Parathyroid adenoma (tissue), 2 donors: Measurements from ENCODE around the gene RAB3IL1.

Experiments used
- H2AFZ ChIP-seq: fragments of 300-600 bp; sonication (generic); one replicate; pipeline ENCODE4 v1.7.0; 2017; ENCODE audit warnings: antibody characterized with exemption, mild to moderate bottlenecking
- H3K27ac ChIP-seq: fragments of 300-600 bp; sonication (generic); one replicate; pipeline ENCODE4 v1.7.0; 2017
- H3K27me3 ChIP-seq: fragments of 300-600 bp; sonication (generic); one replicate; pipeline ENCODE4 v1.7.0; 2017; ENCODE audit warnings: low read length; ENCODE audit not compliant: control insufficient read depth, insufficient read depth
- H3K36me3 ChIP-seq: fragments of 300-600 bp; sonication (generic); one replicate; pipeline ENCODE4 v1.7.0; 2017; ENCODE audit warnings: low read length; ENCODE audit not compliant: control insufficient read depth, insufficient read depth
- H3K4me1 ChIP-seq: fragments of 300-600 bp; sonication (generic); one replicate; pipeline ENCODE4 v1.7.0; 2017; ENCODE audit warnings: control low read depth
- H3K4me2 ChIP-seq: fragments of 300-600 bp; sonication (generic); one replicate; pipeline ENCODE4 v1.7.0; 2017; ENCODE audit warnings: low read length
- H3K4me3 ChIP-seq: fragments of 300-600 bp; sonication (generic); one replicate; pipeline ENCODE4 v1.7.0; 2017; ENCODE audit warnings: low read depth, low read length
- H3K79me2 ChIP-seq: fragments of 300-600 bp; sonication (generic); one replicate; pipeline ENCODE4 v1.7.0; 2017; ENCODE audit warnings: control low read depth
- H3K9ac ChIP-seq: fragments of 300-600 bp; sonication (generic); one replicate; pipeline ENCODE4 v1.7.0; 2017; ENCODE audit warnings: mild to moderate bottlenecking
- H3K9me3 ChIP-seq: fragments of 300-600 bp; sonication (generic); one replicate; pipeline ENCODE4 v1.7.0; 2017; ENCODE audit warnings: low read length; ENCODE audit not compliant: control insufficient read depth
- TF ChIP-seq, protein P1 (sequence below): fragments of 300-600 bp; sonication (generic); IDR thresholded peaks from one replicate; pipeline ENCODE4 v1.7.0; 2017; ENCODE audit warnings: antibody characterized with exemption, mild to moderate bottlenecking
- donor health status: primary hyperparathyroidism.

Gene RAB3IL1

DNA sequence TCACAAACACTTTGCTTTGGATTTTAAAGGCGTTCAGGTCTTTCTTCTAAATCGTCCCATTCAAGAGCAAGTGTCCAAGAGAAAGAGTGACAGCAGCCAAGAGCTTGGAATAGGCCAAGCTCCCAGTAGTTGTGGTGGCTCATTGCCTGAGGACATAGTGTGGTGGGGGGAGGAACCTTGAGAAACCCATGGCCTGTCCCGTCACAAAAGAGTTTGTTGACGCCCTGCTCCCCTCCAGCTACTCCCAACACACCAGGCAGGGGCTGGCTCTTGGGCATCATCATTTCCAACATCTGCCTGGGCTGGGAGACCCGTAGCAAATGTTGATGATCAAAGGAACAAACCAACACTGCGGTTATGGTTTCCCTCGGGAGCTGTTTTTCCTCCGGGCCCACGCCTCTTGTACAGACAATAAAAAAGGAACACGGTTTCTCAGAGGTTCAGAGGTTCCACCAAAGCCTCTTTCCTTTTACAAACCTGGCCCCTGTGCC, 46.8 kb downstream of the RAB3IL1 start:
- TF ChIP-seq, protein P1, sequence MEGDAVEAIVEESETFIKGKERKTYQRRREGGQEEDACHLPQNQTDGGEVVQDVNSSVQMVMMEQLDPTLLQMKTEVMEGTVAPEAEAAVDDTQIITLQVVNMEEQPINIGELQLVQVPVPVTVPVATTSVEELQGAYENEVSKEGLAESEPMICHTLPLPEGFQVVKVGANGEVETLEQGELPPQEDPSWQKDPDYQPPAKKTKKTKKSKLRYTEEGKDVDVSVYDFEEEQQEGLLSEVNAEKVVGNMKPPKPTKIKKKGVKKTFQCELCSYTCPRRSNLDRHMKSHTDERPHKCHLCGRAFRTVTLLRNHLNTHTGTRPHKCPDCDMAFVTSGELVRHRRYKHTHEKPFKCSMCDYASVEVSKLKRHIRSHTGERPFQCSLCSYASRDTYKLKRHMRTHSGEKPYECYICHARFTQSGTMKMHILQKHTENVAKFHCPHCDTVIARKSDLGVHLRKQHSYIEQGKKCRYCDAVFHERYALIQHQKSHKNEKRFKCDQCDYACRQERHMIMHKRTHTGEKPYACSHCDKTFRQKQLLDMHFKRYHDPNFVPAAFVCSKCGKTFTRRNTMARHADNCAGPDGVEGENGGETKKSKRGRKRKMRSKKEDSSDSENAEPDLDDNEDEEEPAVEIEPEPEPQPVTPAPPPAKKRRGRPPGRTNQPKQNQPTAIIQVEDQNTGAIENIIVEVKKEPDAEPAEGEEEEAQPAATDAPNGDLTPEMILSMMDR = no peak
- no peaks in the 10 kb centered on the region for H3K27me3 ChIP-seq
- no peaks in the 10 kb centered on the region for H3K36me3 ChIP-seq
- H3K4me2 ChIP-seq = no peak overlapping the region
- no peaks in the 10 kb centered on the region for H3K4me1 ChIP-seq
- H3K79me2 ChIP-seq = no peaks in the 10 kb centered on the region
- H3K9me3 ChIP-seq = no peaks in the 10 kb centered on the region
- H3K4me3 ChIP-seq = no peak overlapping the region
- H3K9ac ChIP-seq = no peak overlapping the region
- no peak overlapping the region for H3K27ac ChIP-seq
- no peak overlapping the region for H2AFZ ChIP-seq

DNA sequence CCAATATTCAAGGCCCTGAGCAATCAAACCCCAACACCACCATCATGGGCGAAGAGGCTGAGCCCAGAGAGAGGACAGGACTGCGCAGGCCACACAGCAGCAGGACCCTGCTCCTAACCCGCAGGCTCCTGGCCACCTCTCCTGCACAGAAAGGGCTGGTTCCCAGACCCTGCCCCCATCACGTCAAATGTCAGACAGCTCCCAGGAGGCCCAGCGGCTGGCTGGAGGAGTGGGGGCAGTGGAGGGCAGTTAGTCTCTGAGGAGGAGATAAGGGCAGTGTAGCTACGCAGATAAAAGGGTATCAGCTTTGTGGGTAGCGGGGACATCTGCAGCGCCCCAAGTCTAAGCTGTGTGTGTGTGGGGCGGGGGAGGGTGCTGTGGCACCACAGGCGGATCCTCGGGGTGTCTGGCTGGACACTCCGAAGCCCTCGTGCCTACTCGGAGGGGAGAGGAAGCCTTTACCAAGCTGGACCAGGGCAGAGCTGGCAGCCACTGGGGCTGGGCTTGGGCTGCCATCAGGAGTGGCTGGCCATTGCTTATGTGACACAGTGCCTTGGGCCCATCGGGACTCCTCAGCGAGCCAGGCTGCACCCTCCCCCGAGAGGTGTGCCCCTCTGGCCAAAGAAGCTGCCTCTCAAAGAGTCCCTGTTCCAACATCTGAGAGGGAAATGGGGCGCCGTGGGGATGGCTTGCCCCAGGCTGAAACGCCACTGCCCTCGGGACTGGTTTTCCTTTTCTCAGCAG, 47.5 kb downstream of the RAB3IL1 start:
- no peak overlapping the region for H3K4me3 ChIP-seq
- no peaks in the 10 kb centered on the region for H3K36me3 ChIP-seq
- no peak overlapping the region for H3K4me2 ChIP-seq
- H3K9me3 ChIP-seq = no peaks in the 10 kb centered on the region
- no peaks in the 10 kb centered on the region for H3K4me1 ChIP-seq
- TF ChIP-seq, protein P1 = no peak
- no peaks in the 10 kb centered on the region for H3K27me3 ChIP-seq
- no peak overlapping the region for H2AFZ ChIP-seq
- no peaks in the 10 kb centered on the region for H3K79me2 ChIP-seq
- no peak overlapping the region for H3K27ac ChIP-seq
- H3K9ac ChIP-seq = no peak overlapping the region

DNA sequence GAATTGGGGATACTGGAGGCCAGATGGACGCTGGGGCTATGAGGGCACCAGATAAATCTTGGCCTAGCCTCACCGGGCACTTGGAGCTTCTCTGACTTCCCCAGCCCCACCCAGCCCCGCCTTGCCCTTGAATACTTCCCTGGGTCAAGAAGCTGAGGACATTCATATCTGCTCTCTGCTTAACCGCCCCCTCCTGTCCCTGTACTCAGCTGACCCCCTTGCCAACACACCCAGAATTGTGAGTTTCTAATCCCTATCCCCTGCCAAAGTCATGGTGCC, 48.0 kb downstream of the RAB3IL1 start:
- Histone ChIP-seq H3K9ac (no peak overlapping the region), H3K79me2 (no peaks in the 10 kb centered on the region), H3K4me1 (no peaks in the 10 kb centered on the region), H3K27ac (no peak overlapping the region), H2AFZ (no peak overlapping the region), H3K36me3 (no peaks in the 10 kb centered on the region), H3K4me3 (no peak overlapping the region), H3K9me3 (no peaks in the 10 kb centered on the region), H3K27me3 (no peaks in the 10 kb centered on the region), H3K4me2 (no peak overlapping the region)
- TF ChIP-seq, protein P1 = no peak

DNA sequence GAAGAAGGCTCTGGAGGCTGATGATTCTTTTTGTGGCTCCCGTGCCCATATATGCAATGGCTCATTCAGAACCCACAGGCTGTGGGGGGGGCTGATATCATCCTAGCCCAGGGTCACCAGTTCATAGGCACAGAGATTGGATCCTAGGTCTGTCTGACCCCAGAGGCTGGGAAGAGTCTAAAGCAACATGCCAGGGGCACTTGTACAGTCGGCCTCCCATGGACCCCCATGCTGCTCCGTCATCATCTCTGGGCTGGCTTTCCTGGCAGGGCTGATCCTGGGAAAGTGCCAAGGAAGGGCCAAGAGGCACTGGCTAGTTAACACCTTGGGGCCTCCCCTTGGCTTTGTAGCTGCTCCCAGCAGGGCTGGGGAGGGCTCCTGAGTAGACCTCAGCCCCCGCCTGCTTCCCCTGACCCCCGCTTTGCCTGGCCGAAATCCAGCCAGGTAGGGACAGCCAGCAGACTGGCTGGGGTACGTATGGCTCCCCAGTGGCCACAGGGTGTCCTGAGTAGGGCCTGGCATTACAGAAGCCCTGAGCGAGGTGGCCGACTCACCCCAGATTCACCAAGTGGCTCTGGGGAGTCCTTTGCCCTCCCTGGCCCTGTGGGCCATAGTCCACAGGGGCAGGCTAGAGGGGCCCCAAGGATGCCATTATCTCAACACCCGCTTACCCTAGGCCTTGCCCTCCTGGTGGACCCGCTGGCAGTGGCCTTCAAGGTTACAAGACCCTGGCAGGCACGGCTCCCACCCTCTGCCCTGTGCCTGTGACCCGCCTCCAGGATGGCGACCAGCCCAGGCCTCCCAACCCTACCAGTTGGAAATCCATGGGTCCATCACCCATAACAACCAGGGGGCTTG, 48.6 kb downstream of the RAB3IL1 start:
- Histone ChIP-seq H3K27me3 (no peaks in the 10 kb centered on the region), H3K36me3 (no peaks in the 10 kb centered on the region), H3K4me3 (no peak overlapping the region), H3K9ac (no peak overlapping the region), H3K27ac (no peak overlapping the region), H3K4me2 (no peak overlapping the region), H3K4me1 (no peaks in the 10 kb centered on the region), H3K79me2 (no peaks in the 10 kb centered on the region), H2AFZ (no peak overlapping the region), H3K9me3 (no peaks in the 10 kb centered on the region)
- TF ChIP-seq, protein P1 = no peak
